GM20000 (cell line): ENCODE measurements around the gene DMD.
"Not testable (repeated sequence)": the region's sequence is repeated elsewhere in the genome, so short reads cannot be mapped to it uniquely, and the experiment has no call there.

Source experiments
- DNase-seq: peaks from one replicate; pipeline ENCODE4 v3.0.0; 2012; ENCODE audit warnings: low spot score
- CTCF ChIP-seq: IDR thresholded peaks from 2 replicates; pipeline ENCODE4 v1.5.1; 2012; ENCODE audit warnings: mild to moderate bottlenecking, control low read depth; ENCODE audit errors: extremely low read depth, missing control alignments

Gene DMD

GRCh38 chrX:32774966-32775365, 436.4 kb downstream of the DMD start:
- no peak for DNase-seq
- no peak for TF ChIP-seq CTCF

- no peak for DNase-seq
- TF ChIP-seq CTCF: no peak
These were observed 462.3 kb downstream of the DMD start for GRCh38 chrX:32749070-32749469.

GRCh38 chrX:32745323-32745722, 466.0 kb downstream of the DMD start:
- no peak for TF ChIP-seq CTCF

GRCh38 chrX:32744921-32745320, 466.4 kb downstream of the DMD start:
- no peak for TF ChIP-seq CTCF
- DNase-seq: no peak

More at GRCh38 chrX:32745323-32745722, 466.0 kb downstream of the DMD start:
- no peak for DNase-seq

GRCh38 chrX:32741910-32742309, 469.4 kb downstream of the DMD start:
- DNase-seq: no peak
- no peak for TF ChIP-seq CTCF

GRCh38 chrX:32708542-32708941, 502.8 kb downstream of the DMD start:
- TF ChIP-seq CTCF: no peak

GRCh38 chrX:32705385-32705784, 506.0 kb downstream of the DMD start:
- DNase-seq: not testable (repeated sequence)

More at GRCh38 chrX:32708542-32708941, 502.8 kb downstream of the DMD start:
- no peak for DNase-seq

GRCh38 chrX:32687379-32687778, 524.0 kb downstream of the DMD start:
- no peak for TF ChIP-seq CTCF

More at GRCh38 chrX:32687379-32687778, 524.0 kb downstream of the DMD start:
- DNase-seq: no peak
